Large intestine (tissue), 3 donors: ENCODE measurements around the gene TNS2. TPM values are rescaled to one million over a fixed set of nuclear protein-coding genes. Genes with fewer than 3 reads are reported as not detected.
"Not testable (repeated sequence)": the region's sequence is repeated elsewhere in the genome, so short reads cannot be mapped to it uniquely, and the experiment has no call there.

ENCODE experiments used
- DNase-seq, 2 donors: peaks; one replicate each; pipeline versions ENCODE4 v3.0.0 to v3.0.0-alpha.2; 2013
- H3K27ac ChIP-seq: one replicate; pipeline ENCODE4 v1.5.1; 2013; ENCODE audit warnings: low read length
- H3K27me3 ChIP-seq: 2 replicates; pipeline ENCODE4 v1.6.1; 2013; ENCODE audit warnings: low read length; ENCODE audit not compliant: control insufficient read depth, insufficient read depth
- H3K36me3 ChIP-seq: 2 replicates; pipeline ENCODE4 v1.6.1; 2013; ENCODE audit warnings: low read length; ENCODE audit not compliant: control insufficient read depth, insufficient read depth
- H3K4me1 ChIP-seq: one replicate; pipeline ENCODE4 v1.6.1; 2013; ENCODE audit warnings: low read length; ENCODE audit not compliant: control insufficient read depth, insufficient read depth
- H3K4me3 ChIP-seq: one replicate; pipeline ENCODE4 v1.5.1; 2013; ENCODE audit warnings: low read length
- H3K9me3 ChIP-seq: one replicate; pipeline ENCODE4 v1.6.1; 2013; ENCODE audit warnings: mild to moderate bottlenecking, low read depth, low read length, moderate library complexity; ENCODE audit not compliant: control insufficient read depth
- WGBS: methylation state at CpG from one replicate; pipeline ENCODE4 v1.1.5; 2013; ENCODE audit warnings: low lambda C conversion rate; ENCODE audit not compliant: insufficient coverage; 5-methylcytosine and 5-hydroxymethylcytosine counted together
- polyA plus RNA-seq: library from polyadenylated mRNA; unstranded; fragments of 120-200 nt; gene quantifications from one replicate; pipeline ENCODE4 v1.2.1, GENCODE V29; 2013

Gene TNS2
- polyA plus RNA-seq, 1 donor: 43.5 TPM

- H3K27me3 ChIP-seq, DNase-seq, H3K9me3 ChIP-seq, H3K27ac ChIP-seq, H3K4me3 ChIP-seq, H3K36me3 ChIP-seq: not testable (repeated sequence)
- WGBS: 94% methylated on average over 2 of the region's 15 CpGs
- H3K4me1 ChIP-seq: peaks cover 24% of the 10 kb centered on the region
Measured at GRCh38 chr12:53008760-53009159, 41.1 kb upstream of the TNS2 start.

- WGBS: no CpG with 5 or more reads among the region's 2 CpGs
- no peaks in the 10 kb centered on the region for H3K27me3 ChIP-seq
- peaks cover 13% of the 10 kb centered on the region for H3K36me3 ChIP-seq
- no peak for DNase-seq
- no peak overlapping the region for H3K4me3 ChIP-seq
- no peaks in the 10 kb centered on the region for H3K9me3 ChIP-seq
- H3K4me1 ChIP-seq: peaks cover 17% of the 10 kb centered on the region
- H3K27ac ChIP-seq: no peak overlapping the region
Measured at GRCh38 chr12:53010955-53011354, 38.9 kb upstream of the TNS2 start.

- Histone ChIP-seq H3K27ac (peak overlapping the region; percentile 15), H3K4me1 (peaks cover 17% of the 10 kb centered on the region)
Measured at GRCh38 chr12:53011889-53012288, 38.0 kb upstream of the TNS2 start.

GRCh38 chr12:53012928-53013327 lies 36.9 kb upstream of the TNS2 start:
- H3K4me1 ChIP-seq: peaks cover 17% of the 10 kb centered on the region
- H3K4me3 ChIP-seq: no peak overlapping the region
- DNase-seq: no peak
- no peak overlapping the region for H3K27ac ChIP-seq
- 100% methylated on average over 1 of the region's 3 CpGs for WGBS
- H3K9me3 ChIP-seq: no peaks in the 10 kb centered on the region
- peaks cover 30% of the 10 kb centered on the region for H3K36me3 ChIP-seq
- H3K27me3 ChIP-seq: no peaks in the 10 kb centered on the region

More at GRCh38 chr12:53011889-53012288, 38.0 kb upstream of the TNS2 start:
- Histone ChIP-seq H3K4me3 (no peak overlapping the region), H3K9me3 (no peaks in the 10 kb centered on the region), H3K36me3 (peaks cover 20% of the 10 kb centered on the region), H3K27me3 (no peaks in the 10 kb centered on the region)
- DNase-seq: peak in 1 of 2 donors; percentile 47
- WGBS: 29% methylated on average over 1 of the region's 3 CpGs

- no peak for DNase-seq
- WGBS: no CpG with 5 or more reads among the region's 2 CpGs
- no peaks in the 10 kb centered on the region for H3K27me3 ChIP-seq
- peaks cover 10% of the 10 kb centered on the region for H3K4me1 ChIP-seq
- H3K4me3 ChIP-seq: no peak overlapping the region
- peaks cover 46% of the 10 kb centered on the region for H3K36me3 ChIP-seq
- no peaks in the 10 kb centered on the region for H3K9me3 ChIP-seq
- H3K27ac ChIP-seq: no peak overlapping the region
Measured at GRCh38 chr12:53014709-53015108, 35.2 kb upstream of the TNS2 start.

GRCh38 chr12:53025250-53025649 lies 24.6 kb upstream of the TNS2 start:
- no peak overlapping the region for H3K27ac ChIP-seq
- no peak overlapping the region for H3K4me3 ChIP-seq
- no peaks in the 10 kb centered on the region for H3K4me1 ChIP-seq
- no peaks in the 10 kb centered on the region for H3K27me3 ChIP-seq
- H3K9me3 ChIP-seq: no peaks in the 10 kb centered on the region
- 100% methylated on average over 1 of the region's 3 CpGs for WGBS
- DNase-seq: no peak
- peaks cover 77% of the 10 kb centered on the region for H3K36me3 ChIP-seq

- H3K27me3 ChIP-seq, H3K27ac ChIP-seq, H3K4me1 ChIP-seq, DNase-seq, H3K4me3 ChIP-seq, H3K9me3 ChIP-seq: not testable (repeated sequence)
- WGBS: no CpG with 5 or more reads among the region's 13 CpGs
- peaks cover 80% of the 10 kb centered on the region for H3K36me3 ChIP-seq
Measured at GRCh38 chr12:53027014-53027413, 22.9 kb upstream of the TNS2 start.

- no peaks in the 10 kb centered on the region for H3K4me1 ChIP-seq
- 100% methylated on average over 1 of the region's 3 CpGs for WGBS
- no peaks in the 10 kb centered on the region for H3K9me3 ChIP-seq
- DNase-seq: no peak
- no peak overlapping the region for H3K27ac ChIP-seq
- H3K4me3 ChIP-seq: no peak overlapping the region
- H3K27me3 ChIP-seq: no peaks in the 10 kb centered on the region
- H3K36me3 ChIP-seq: peaks cover 86% of the 10 kb centered on the region
Measured at GRCh38 chr12:53031616-53032015, 18.2 kb upstream of the TNS2 start.

GRCh38 chr12:53033832-53034231 lies 16.0 kb upstream of the TNS2 start:
- not testable (repeated sequence) for H3K27ac ChIP-seq, H3K4me3 ChIP-seq, H3K27me3 ChIP-seq, DNase-seq, H3K4me1 ChIP-seq, H3K9me3 ChIP-seq
- peaks cover 85% of the 10 kb centered on the region for H3K36me3 ChIP-seq
- no CpG with 5 or more reads among the region's 10 CpGs for WGBS

- H3K4me3 ChIP-seq: no peak overlapping the region
- H3K27me3 ChIP-seq: no peaks in the 10 kb centered on the region
- peaks cover 86% of the 10 kb centered on the region for H3K36me3 ChIP-seq
- H3K4me1 ChIP-seq: no peaks in the 10 kb centered on the region
- DNase-seq: no peak
- H3K27ac ChIP-seq: no peak overlapping the region
- no peaks in the 10 kb centered on the region for H3K9me3 ChIP-seq
- no CpG with 5 or more reads among the region's 8 CpGs for WGBS
Measured at GRCh38 chr12:53034459-53034858, 15.4 kb upstream of the TNS2 start.

GRCh38 chr12:53036802-53037201 lies 13.1 kb upstream of the TNS2 start:
- Histone ChIP-seq H3K4me3 (no peak overlapping the region), H3K27ac (no peak overlapping the region), H3K27me3 (no peaks in the 10 kb centered on the region), H3K9me3 (no peaks in the 10 kb centered on the region), H3K36me3 (peaks cover 82% of the 10 kb centered on the region), H3K4me1 (no peaks in the 10 kb centered on the region)
- no peak for DNase-seq
- WGBS: no CpG with 5 or more reads among the region's 3 CpGs
